HG03460 (cell line): Measurements from ENCODE around the gene MTMR11.
"Not testable (repeated sequence)": the region's sequence is repeated elsewhere in the genome, so short reads cannot be mapped to it uniquely, and the experiment has no call there.

Experiments
- ATAC-seq: cut with Tn5 transposase; IDR thresholded peaks from one replicate; pipeline ENCODE4 v1.9.1; 2021; ENCODE audit not compliant: unreplicated experiment

Gene MTMR11

DNA sequence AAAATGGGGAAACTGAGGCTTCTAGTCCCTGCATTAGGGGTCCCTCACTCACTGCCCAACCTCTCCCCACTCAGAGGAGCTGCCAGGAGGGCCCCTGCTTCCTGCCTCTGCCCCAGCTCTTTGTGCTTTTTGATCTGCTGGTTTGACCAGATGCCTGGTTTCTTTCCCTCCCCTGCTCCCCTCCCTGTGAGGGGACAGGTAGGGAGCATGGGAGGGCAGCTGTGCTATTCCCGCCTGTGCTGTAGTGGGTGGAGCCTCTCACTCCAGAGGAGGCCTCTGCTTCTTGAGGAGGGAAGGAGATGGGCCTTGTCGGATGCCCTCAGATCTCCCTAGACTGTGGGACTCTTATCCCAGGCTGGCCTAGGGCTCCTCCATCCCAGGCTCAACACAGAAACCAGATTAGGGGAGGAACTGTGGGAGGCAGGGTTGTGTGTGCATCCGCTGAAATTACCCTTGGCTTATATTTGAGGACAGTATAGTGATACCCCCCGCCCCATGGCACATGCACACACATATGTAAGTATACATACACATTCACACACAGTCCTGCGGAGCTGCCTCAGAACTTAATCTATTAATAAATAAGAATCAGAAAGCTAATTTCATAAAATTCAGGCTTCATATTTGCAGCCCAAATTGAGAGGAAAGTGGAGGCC is 32.7 kb downstream of the MTMR11 start:
- ATAC-seq = no peak

GRCh38 chr1:149899460-149900284 is 37.0 kb downstream of the MTMR11 start, which contains the start of gene BOLA1:
Gene BOLA1 (plus strand): TSS chr1:149899568. CDS start chr1:149900060, 492 bp downstream.
- ATAC-seq = peak; percentile 97

DNA sequence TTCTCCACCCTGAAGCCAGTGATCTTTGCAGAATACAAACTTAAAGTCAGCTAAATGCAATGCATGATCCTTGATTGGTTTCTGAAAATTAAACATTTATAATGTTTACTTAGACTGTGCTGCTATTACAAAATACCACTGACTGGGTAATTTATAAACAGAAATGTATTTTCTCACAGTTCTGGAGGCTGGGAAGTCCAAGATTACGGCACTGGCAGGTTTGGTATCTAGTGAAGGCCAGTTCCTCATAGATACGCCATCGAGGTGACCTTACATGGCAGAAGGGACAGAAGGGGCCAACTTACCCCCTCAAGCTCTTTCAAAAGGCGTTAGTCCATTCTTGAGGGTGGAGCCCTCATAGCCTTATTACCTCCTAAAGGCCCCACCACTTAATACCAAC is 40.1 kb downstream of the MTMR11 start:
- no peak for ATAC-seq

- no peak for ATAC-seq
Observed at GRCh38 chr1:149888999-149889289, 47.7 kb downstream of the MTMR11 start.

GRCh38 chr1:149888247-149888998 is 48.3 kb downstream of the MTMR11 start:
- peak; percentile 27 for ATAC-seq

- peak; percentile 42 for ATAC-seq
Observed at GRCh38 chr1:149887456-149888246, 49.0 kb downstream of the MTMR11 start.

DNA sequence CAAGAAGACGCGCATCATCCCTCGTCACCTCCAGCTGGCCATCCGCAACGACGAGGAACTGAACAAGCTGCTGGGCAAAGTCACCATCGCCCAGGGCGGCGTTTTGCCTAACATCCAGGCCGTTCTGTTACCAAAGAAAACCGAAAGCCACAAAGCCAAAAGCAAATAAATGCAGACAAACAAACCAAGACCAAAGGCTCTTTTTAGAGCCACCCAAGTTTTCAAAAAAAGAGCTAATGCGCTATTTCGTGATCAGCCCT is 49.6 kb downstream of the MTMR11 start:
- not testable (repeated sequence) for ATAC-seq

DNA sequence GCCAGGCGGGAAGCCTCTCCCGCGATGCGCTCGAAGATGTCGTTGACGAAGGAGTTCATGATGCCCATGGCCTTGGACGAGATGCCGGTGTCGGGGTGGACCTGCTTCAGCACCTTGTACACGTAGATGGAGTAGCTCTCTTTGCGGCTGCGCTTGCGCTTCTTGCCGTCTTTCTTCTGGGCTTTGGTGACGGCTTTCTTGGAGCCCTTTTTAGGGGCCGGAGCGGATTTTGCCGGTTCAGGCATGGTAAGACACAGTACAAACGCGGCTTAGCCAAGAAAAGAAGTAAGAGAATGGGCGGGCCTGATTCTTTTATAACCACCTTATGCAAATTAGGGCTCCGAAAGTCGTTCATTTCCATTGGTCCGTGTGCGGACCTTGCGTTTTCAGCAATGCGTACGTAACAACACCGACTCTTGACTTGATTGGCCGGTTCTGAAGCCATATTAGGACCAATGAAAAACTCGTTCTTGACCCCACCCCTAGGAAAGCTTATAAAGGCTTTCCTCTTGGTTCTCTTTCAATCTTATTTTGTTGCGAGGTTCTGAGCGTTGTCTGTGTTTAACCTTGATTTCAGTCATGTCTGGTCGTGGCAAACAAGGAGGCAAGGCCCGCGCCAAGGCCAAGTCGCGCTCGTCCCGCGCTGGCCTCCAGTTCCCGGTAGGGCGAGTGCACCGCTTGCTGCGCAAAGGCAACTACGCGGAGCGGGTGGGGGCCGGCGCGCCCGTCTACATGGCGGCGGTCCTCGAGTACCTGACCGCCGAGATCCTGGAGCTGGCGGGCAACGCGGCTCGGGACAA is 50.1 kb downstream of the MTMR11 start:
- peak; percentile 55 for ATAC-seq

GRCh38 chr1:149886121-149886395 is 50.6 kb downstream of the MTMR11 start:
- not testable (repeated sequence) for ATAC-seq

DNA sequence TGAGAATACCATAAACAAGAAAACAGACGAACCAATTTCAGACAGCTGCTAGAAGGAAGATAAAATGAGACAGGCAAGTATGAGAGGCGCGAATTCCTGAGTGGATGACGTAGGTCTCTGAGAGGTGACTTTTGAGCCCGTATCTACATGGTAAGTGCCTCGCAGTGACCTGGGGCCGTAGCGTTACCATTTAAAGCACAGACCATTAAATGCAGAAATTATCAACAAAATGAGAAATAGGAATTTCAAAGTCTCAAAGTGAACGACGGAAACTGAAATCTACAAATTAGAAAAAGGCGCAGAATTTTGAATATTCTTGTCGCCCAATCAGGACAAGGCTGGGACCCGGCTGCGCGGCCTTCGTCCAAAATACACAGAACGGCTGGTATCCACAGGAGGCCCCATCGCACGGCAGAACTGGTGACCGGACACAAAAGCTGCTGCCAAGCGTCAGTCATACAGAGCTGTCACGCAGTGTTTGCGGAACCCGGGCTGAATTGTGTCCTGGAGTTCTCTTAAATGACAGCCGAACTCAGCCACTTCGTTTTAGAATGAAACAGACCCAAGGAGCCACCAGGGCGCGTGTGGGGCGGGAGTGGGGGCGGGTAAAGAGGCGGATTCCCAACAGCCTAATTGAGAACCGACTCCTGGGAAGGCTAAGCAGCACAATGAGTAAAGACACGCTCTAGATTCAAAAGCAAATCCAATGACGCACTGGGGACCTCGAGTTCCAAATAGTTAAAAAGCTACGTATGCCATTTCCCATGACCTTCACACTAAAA is 51.1 kb downstream of the MTMR11 start:
- peak; percentile 21 for ATAC-seq

DNA sequence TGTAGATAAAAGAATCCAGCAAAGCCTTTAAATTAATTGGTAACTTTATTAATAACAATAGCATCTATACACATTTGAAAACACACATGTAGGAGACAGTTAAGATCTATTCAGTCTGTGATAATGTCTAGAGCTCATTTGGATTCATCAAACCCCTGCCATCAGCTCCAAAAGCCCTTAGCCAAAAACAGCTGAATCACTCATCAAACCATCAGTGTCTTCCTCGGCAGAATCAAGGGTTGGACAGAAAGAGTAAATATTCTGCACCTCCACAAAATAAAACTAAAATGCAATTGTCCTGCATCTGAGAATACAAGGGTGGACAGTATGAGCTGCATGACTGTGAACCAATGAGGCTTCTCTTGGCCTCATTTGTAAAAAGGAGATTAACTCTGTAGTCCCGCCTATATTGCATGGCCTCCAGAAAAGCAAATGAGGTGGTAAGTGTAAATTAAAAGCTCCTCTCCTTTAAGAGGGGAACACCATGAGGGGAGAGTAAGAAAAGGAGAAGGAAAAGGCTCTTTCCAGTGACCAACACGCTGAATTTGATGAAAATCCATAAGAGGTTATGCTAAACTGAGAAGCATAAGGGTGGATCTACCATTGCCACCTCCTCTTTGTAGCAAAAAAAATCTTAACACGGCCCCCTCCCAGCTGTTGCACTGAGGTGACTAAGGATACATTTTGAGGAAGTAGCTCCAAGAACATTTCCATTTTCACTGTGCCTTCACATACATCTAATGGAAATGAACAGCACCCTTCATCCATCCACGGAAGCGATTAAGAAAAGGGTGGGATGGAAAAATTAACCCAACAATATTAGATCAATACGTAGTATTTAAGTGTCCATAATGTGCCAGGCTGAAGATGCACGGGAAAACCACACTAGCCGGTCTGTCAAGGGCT is 52.0 kb downstream of the MTMR11 start:
- ATAC-seq = no peak

- ATAC-seq = no peak
Observed at GRCh38 chr1:149883598-149884247, 53.0 kb downstream of the MTMR11 start.

GRCh38 chr1:149881876-149882275 is 54.8 kb downstream of the MTMR11 start:
- no peak for ATAC-seq

DNA sequence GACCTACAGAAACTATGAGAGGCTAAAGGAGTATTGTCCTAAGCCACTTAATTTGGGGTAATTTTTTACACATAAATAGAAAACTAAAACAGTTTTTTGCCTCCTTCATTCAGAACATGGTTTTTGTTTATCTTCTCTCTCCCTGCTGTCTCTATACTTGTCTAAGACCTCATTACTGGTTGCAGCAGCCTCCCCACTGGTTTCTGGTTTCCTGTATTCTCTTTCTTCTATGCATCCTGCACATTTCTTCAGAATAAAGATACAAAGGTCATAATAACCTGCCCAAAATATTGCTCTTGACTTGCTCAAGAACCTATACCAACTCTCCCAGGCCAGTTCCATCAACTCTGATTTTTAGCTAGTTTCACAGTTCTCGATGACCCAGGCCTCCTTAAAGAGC is 57.1 kb downstream of the MTMR11 start:
- no peak for ATAC-seq
